Lung (tissue), 12 donors: ENCODE measurements around the gene HYI. TPM values are rescaled to one million over a fixed set of nuclear protein-coding genes. Genes with fewer than 3 reads are reported as not detected.

ENCODE experiments used
- ATAC-seq: fragments of 200-7000 bp; cut with Tn5 transposase; one replicate; pipeline ENCODE4 v1.9.1; 2020; ENCODE audit warnings: moderate number of reproducible peaks; ENCODE audit not compliant: insufficient read depth, low FRiP score
- DNase-seq, 3 donors: peaks; one replicate each; pipeline ENCODE4 v3.0.0-alpha.2; 2013 to 2017
- H3K27ac ChIP-seq, 2 donors: one replicate each; pipeline ENCODE4 v1.5.1; 2013; ENCODE audit warnings: mild to moderate bottlenecking in 2 of 2, moderate library complexity in 2 of 2, control low read depth in 1 of 2, inconsistent platforms in 1 of 2, low read depth in 1 of 2, low read length in 1 of 2
- H3K27me3 ChIP-seq, 3 donors: one replicate each; pipeline ENCODE4 v1.5.1; 2013; ENCODE audit warnings: low read length in 2 of 3; ENCODE audit not compliant: control insufficient read depth in 3 of 3, insufficient read depth in 3 of 3
- H3K36me3 ChIP-seq, 4 donors: one replicate each; pipeline ENCODE4 v1.5.1; 2013; ENCODE audit warnings: low read length in 4 of 4, mild to moderate bottlenecking in 1 of 4, moderate library complexity in 1 of 4; ENCODE audit not compliant: control insufficient read depth in 4 of 4, insufficient read depth in 4 of 4
- H3K4me1 ChIP-seq, 5 donors: one replicate each; pipeline ENCODE4 v1.5.1; 2013; ENCODE audit warnings: low read length in 5 of 5, mild to moderate bottlenecking in 2 of 5, moderate library complexity in 1 of 5; ENCODE audit not compliant: control insufficient read depth in 5 of 5, insufficient read depth in 5 of 5
- H3K4me3 ChIP-seq: one replicate; pipeline ENCODE4 v1.5.1; 2013; ENCODE audit warnings: mild to moderate bottlenecking, control low read depth, moderate library complexity
- H3K9ac ChIP-seq, 2 donors: one replicate each; pipeline ENCODE4 v1.5.1; 2013; ENCODE audit warnings: low read length in 2 of 2, control low read depth in 1 of 2; ENCODE audit not compliant: insufficient read depth in 1 of 2
- H3K9me3 ChIP-seq, 4 donors: one replicate each; pipeline ENCODE4 v1.5.1; 2013; ENCODE audit warnings: low read length in 3 of 4, mild to moderate bottlenecking in 1 of 4, moderate library complexity in 1 of 4; ENCODE audit not compliant: control insufficient read depth in 4 of 4, insufficient read depth in 3 of 4
- CTCF ChIP-seq: IDR thresholded peaks from 2 replicates; pipeline ENCODE4 v1.5.1; 2012; ENCODE audit warnings: mild to moderate bottlenecking; ENCODE audit errors: control extremely low read depth, extremely low read depth
- WGBS, 2 donors: extraction: QIAGEN DNeasy Blood & Tissue Kit; methylation state at CpG; one replicate each; pipeline ENCODE4 v1.1.7; 2013; 5-methylcytosine and 5-hydroxymethylcytosine counted together
- polyA plus RNA-seq, 2 donors: library from polyadenylated mRNA; stranded (reverse); fragments of 200-250 nt; gene quantifications; one replicate each; pipeline ENCODE4 v1.2.1, GENCODE V29; 2013
- total RNA-seq, 2 donors: library from RNA; depleted of rRNA in 1 of 2; stranded (reverse); fragments of >200 nt in 1 of 2; gene quantifications; one replicate each; pipeline ENCODE4 v1.2.1, GENCODE V29; 2014 to 2021
- donor health status: control.
- donor health status: control.
- donor health status: Bipolar disorder and iron deficiency.
- donor health status: healthy.
- donor health status: DM: yes; HTN: yes; CAD: no.

The HYI gene
- total and polyA plus RNA-seq, 4 donors = 35.8 to 103 (median 69.4) TPM

GRCh38 chr1:43432907-43433306, 20.8 kb downstream of the HYI start:
- no peak for DNase-seq
- Histone ChIP-seq H3K27ac (no peak overlapping the region), H3K9ac (no peak overlapping the region), H3K4me3 (no peak overlapping the region), H3K9me3 (no peaks in the 10 kb centered on the region), H3K4me1 (peaks cover 0 to 10% (median 0%) of the 10 kb centered on the region in 5 donors), H3K36me3 (peaks cover 19 to 67% (median 54%) of the 10 kb centered on the region in 4 donors), H3K27me3 (no peaks in the 10 kb centered on the region)
- ATAC-seq = no peak
- TF ChIP-seq CTCF = no peak
- WGBS, 2 donors = 94 to 95% methylated on average over 5 of the region's 5 CpGs

- TF ChIP-seq CTCF = no peak
- DNase-seq (no peak), ATAC-seq (no peak)
- Histone ChIP-seq H3K4me1 (peaks cover 0 to 12% (median 0%) of the 10 kb centered on the region in 5 donors), H3K36me3 (peaks cover 25 to 73% (median 57%) of the 10 kb centered on the region in 4 donors), H3K27me3 (no peaks in the 10 kb centered on the region), H3K4me3 (no peak overlapping the region), H3K9ac (no peak overlapping the region), H3K9me3 (no peaks in the 10 kb centered on the region), H3K27ac (no peak overlapping the region)
- 96% methylated on average over 9 of the region's 9 CpGs for WGBS, 2 donors
Measured at GRCh38 chr1:43432171-43432860, 21.4 kb downstream of the HYI start.

GRCh38 chr1:43431676-43432075, 22.1 kb downstream of the HYI start:
- Histone ChIP-seq H3K4me3 (no peak overlapping the region), H3K27me3 (no peaks in the 10 kb centered on the region), H3K9ac (no peak overlapping the region), H3K4me1 (peaks cover 0 to 12% (median 0%) of the 10 kb centered on the region in 5 donors), H3K9me3 (no peaks in the 10 kb centered on the region), H3K36me3 (peaks cover 30 to 75% (median 59%) of the 10 kb centered on the region in 4 donors), H3K27ac (no peak overlapping the region)
- TF ChIP-seq CTCF = no peak
- ATAC-seq (no peak), DNase-seq (no peak)
- 96% methylated on average over 9 of the region's 9 CpGs for WGBS, 2 donors
